ENCODE measurements around the gene MYRIP.
A peak's percentile ranks its signal among the peaks of the same experiment; 100 is the strongest.

DNA sequence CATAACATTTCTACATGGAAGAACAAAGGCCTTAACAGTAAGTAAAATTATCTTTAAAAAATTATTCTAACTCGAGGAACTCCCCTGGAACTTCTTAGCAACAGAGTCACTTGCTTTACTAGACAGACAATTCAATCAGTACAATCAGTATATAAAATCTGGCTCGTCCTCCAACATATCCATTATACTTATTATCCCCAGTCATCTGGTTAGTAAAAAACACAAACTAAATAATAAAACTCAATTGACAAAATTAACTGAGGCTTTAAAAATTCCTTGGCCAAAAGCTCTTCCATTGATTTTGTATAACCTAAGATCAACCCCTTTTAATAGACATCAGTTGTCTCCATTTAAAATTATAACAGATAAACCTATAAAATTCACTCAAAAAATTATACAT lies 105.6 kb downstream of the MYRIP start:
- TF ChIP-seq, protein P1, sequence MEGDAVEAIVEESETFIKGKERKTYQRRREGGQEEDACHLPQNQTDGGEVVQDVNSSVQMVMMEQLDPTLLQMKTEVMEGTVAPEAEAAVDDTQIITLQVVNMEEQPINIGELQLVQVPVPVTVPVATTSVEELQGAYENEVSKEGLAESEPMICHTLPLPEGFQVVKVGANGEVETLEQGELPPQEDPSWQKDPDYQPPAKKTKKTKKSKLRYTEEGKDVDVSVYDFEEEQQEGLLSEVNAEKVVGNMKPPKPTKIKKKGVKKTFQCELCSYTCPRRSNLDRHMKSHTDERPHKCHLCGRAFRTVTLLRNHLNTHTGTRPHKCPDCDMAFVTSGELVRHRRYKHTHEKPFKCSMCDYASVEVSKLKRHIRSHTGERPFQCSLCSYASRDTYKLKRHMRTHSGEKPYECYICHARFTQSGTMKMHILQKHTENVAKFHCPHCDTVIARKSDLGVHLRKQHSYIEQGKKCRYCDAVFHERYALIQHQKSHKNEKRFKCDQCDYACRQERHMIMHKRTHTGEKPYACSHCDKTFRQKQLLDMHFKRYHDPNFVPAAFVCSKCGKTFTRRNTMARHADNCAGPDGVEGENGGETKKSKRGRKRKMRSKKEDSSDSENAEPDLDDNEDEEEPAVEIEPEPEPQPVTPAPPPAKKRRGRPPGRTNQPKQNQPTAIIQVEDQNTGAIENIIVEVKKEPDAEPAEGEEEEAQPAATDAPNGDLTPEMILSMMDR (IDR thresholded peaks at IDR 0.05) = no peak
- no peak for TF ChIP-seq MXI1 (IDR thresholded peaks at IDR 0.05; ENCODE audit: low read depth, low read length)
- peak in 1 of 2 experiments; percentile 65; a peak in 2 of 4 replicates for TF ChIP-seq EP300 (IDR thresholded peaks at IDR 0.05; ENCODE audit: borderline replicate concordance in 1 of 2, low read depth in 1 of 2, low read length in 1 of 2)
- no peak for TF ChIP-seq SMC3 (IDR thresholded peaks at IDR 0.05; ENCODE audit: low read depth, low read length)
- TF ChIP-seq POLR2AphosphoS5 (IDR thresholded peaks at IDR 0.05; ENCODE audit: low read depth, low read length) = no peak
- TF ChIP-seq FOXM1 (IDR thresholded peaks at IDR 0.05; ENCODE audit: low read depth) = no peak

Data from SK-N-SH (cell line).